Measurements from ENCODE around the gene FAM167B.

Gene FAM167B

GRCh38 chr1:32208891-32209328, 38.1 kb upstream of the FAM167B start, which contains the start of gene DCDC2B:
DCDC2B (plus strand) TSS chr1:32209089; CDS start chr1:32209094, 5 bp downstream.
- POLR2A ChIA-PET = interaction anchor here (0.7 to 1.4 kb wide), 3 partner anchors 9 to 13 kb away, joined by 3 to 5 read pairs (median 3); partner anchors contain the start of genes CCDC28B, EIF3I and TMEM234

GRCh38 chr1:32215629-32216480, 31.2 kb upstream of the FAM167B start:
- TF ChIP-seq HDGF (IDR thresholded peaks at IDR 0.05; ENCODE audit: borderline replicate concordance) (0 out of 2 replicates have a peak, but pooled peaks have one; percentile 12), CTBP1 (IDR thresholded peaks at IDR 0.05; ENCODE audit: borderline replicate concordance) (no peak)
- POLR2A ChIA-PET = interaction anchor here (0.9 to 3.0 kb wide), 9 partner anchors 10 to 143 kb away, joined by 3 to 21 read pairs (median 3); partner anchors contain the start of genes CCDC28B, IQCC, TMEM39B and TXLNA
- DNase-seq (ENCODE audit: extremely low spot score) = peak; percentile 87
- CTCF ChIA-PET = interaction anchor here (0.5 to 1.7 kb wide), 20 partner anchors 8 to 370 kb away, joined by 3 to 7 read pairs (median 4); partner anchors contain the start of genes CCDC28B, IQCC and TXLNA

More at GRCh38 chr1:32208891-32209328, 38.1 kb upstream of the FAM167B start, which contains the start of gene DCDC2B:
- no peak for DNase-seq (ENCODE audit: extremely low spot score)
- TF ChIP-seq SUZ12 (IDR thresholded peaks at IDR 0.05) (no peak), TARDBP (IDR thresholded peaks at IDR 0.05) (no peak), PKNOX1 (IDR thresholded peaks at IDR 0.05) (no peak), NFRKB (IDR thresholded peaks at IDR 0.05) (no peak), FOXM1 (IDR thresholded peaks at IDR 0.05; ENCODE audit: borderline replicate concordance) (no peak), ARNT (IDR thresholded peaks at IDR 0.05) (no peak), ELF4 (IDR thresholded peaks at IDR 0.05) (no peak), HDGF (IDR thresholded peaks at IDR 0.05; ENCODE audit: borderline replicate concordance) (no peak), FOXK2 (IDR thresholded peaks at IDR 0.05) (no peak), SP1 (IDR thresholded peaks at IDR 0.05) (no peak), ZNF384 (IDR thresholded peaks at IDR 0.05) (no peak), BHLHE40 (IDR thresholded peaks at IDR 0.05; ENCODE audit: borderline replicate concordance) (no peak)
- CTCF ChIA-PET = interaction anchor here (0.9 kb wide), 1 partner anchor 39 kb away, joined by 3 read pairs; no protein-coding TSS in a partner anchor

GRCh38 chr1:32216566-32216965, 30.5 kb upstream of the FAM167B start:
- no peak for DNase-seq (ENCODE audit: extremely low spot score)
- CTCF ChIA-PET = interaction anchor here (0.8 to 1.7 kb wide), 10 partner anchors 9 to 197 kb away, joined by 3 to 7 read pairs (median 4); partner anchors contain the start of genes CCDC28B, IQCC and TXLNA
- POLR2A ChIA-PET = interaction anchor here (1.0 to 3.0 kb wide), 7 partner anchors 10 to 37 kb away, joined by 3 to 21 read pairs (median 3); partner anchors contain the start of genes IQCC and TXLNA
- TF ChIP-seq LEF1 (IDR thresholded peaks at IDR 0.05; ENCODE audit: borderline replicate concordance) (no peak), BHLHE40 (IDR thresholded peaks at IDR 0.05; ENCODE audit: borderline replicate concordance) (no peak), FOXA1 (IDR thresholded peaks at IDR 0.05) (no peak), L3MBTL2 (conservative IDR thresholded peaks at IDR 0.05) (no peak), PKNOX1 (IDR thresholded peaks at IDR 0.05) (no peak), FOXK2 (IDR thresholded peaks at IDR 0.05) (no peak), FOXM1 (IDR thresholded peaks at IDR 0.05; ENCODE audit: borderline replicate concordance) (no peak), ELF4 (IDR thresholded peaks at IDR 0.05) (no peak), ZNF384 (IDR thresholded peaks at IDR 0.05) (no peak), SP1 (IDR thresholded peaks at IDR 0.05) (no peak), ARNT (IDR thresholded peaks at IDR 0.05) (no peak), SUZ12 (IDR thresholded peaks at IDR 0.05) (no peak), TARDBP (IDR thresholded peaks at IDR 0.05) (no peak), CTBP1 (IDR thresholded peaks at IDR 0.05; ENCODE audit: borderline replicate concordance) (no peak), HDGF (IDR thresholded peaks at IDR 0.05; ENCODE audit: borderline replicate concordance) (no peak)

GRCh38 chr1:32219022-32219421, 28.0 kb upstream of the FAM167B start:
- POLR2A ChIA-PET = interaction anchor here (3.4 kb wide), 1 partner anchor 13 kb away, joined by 10 read pairs; the partner anchor contains the start of gene IQCC

GRCh38 chr1:32220746-32221580, 26.1 kb upstream of the FAM167B start:
- ChIA-PET POLR2A (interaction anchor here (0.6 to 3.4 kb wide), 3 partner anchors 12 to 113 kb away, joined by 3 to 10 read pairs (median 3); partner anchors contain the start of gene IQCC), CTCF (interaction anchor here (1.0 kb wide), 1 partner anchor 10 kb away, joined by 3 read pairs; no protein-coding TSS in a partner anchor)
- DNase-seq (ENCODE audit: extremely low spot score) = no peak

More at GRCh38 chr1:32219022-32219421, 28.0 kb upstream of the FAM167B start:
- TF ChIP-seq ZNF384 (IDR thresholded peaks at IDR 0.05) = no peak
- no peak for TF ChIP-seq FOXA1 (IDR thresholded peaks at IDR 0.05)
- no peak for TF ChIP-seq SUZ12 (IDR thresholded peaks at IDR 0.05)
- no peak for TF ChIP-seq HDGF (IDR thresholded peaks at IDR 0.05; ENCODE audit: borderline replicate concordance)
- no peak for TF ChIP-seq ARNT (IDR thresholded peaks at IDR 0.05)
- no peak for TF ChIP-seq NFRKB (IDR thresholded peaks at IDR 0.05)
- CTCF ChIA-PET = no interaction called here
- no peak for DNase-seq (ENCODE audit: extremely low spot score)

More at GRCh38 chr1:32220746-32221580, 26.1 kb upstream of the FAM167B start:
- TF ChIP-seq L3MBTL2 (conservative IDR thresholded peaks at IDR 0.05) (no peak), SP1 (IDR thresholded peaks at IDR 0.05) (no peak), TARDBP (IDR thresholded peaks at IDR 0.05) (no peak), FOXA1 (IDR thresholded peaks at IDR 0.05) (no peak), PKNOX1 (IDR thresholded peaks at IDR 0.05) (no peak), FOXK2 (IDR thresholded peaks at IDR 0.05) (no peak), NFRKB (IDR thresholded peaks at IDR 0.05) (no peak), CTBP1 (IDR thresholded peaks at IDR 0.05; ENCODE audit: borderline replicate concordance) (no peak), ELF4 (IDR thresholded peaks at IDR 0.05) (no peak), FOXM1 (IDR thresholded peaks at IDR 0.05; ENCODE audit: borderline replicate concordance) (no peak), LEF1 (IDR thresholded peaks at IDR 0.05; ENCODE audit: borderline replicate concordance) (no peak), ZNF384 (IDR thresholded peaks at IDR 0.05) (no peak), SUZ12 (IDR thresholded peaks at IDR 0.05) (no peak), BHLHE40 (IDR thresholded peaks at IDR 0.05; ENCODE audit: borderline replicate concordance) (no peak)
